SK-N-SH treated with all-trans-retinoic acid at 6 μM for 48 hours (cell line): ENCODE data around the gene PDGFA.

Experiments
- ATAC-seq: fragments of 200-7000 bp; cut with Tn5 transposase; 3 replicates; pipeline ENCODE4 v1.9.1; 2020; ENCODE audit warnings: mild to moderate bottlenecking, moderate library complexity
- BACH2 ChIP-seq: fragments of 250-450 bp; sonication (Bioruptor Pico); IDR thresholded peaks from 2 replicates; pipeline ENCODE4 v1.9.0; 2021; ENCODE audit warnings: mild to moderate bottlenecking, borderline replicate concordance
- CREB5 ChIP-seq: fragments of 250-450 bp; sonication (Bioruptor Pico); IDR thresholded peaks from 2 replicates; pipeline ENCODE4 v1.5.1; 2020; ENCODE audit warnings: low read depth, mild to moderate bottlenecking, moderate library complexity
- CSDC2 ChIP-seq: fragments of 250-450 bp; sonication (Bioruptor Pico); IDR thresholded peaks from 2 replicates; pipeline ENCODE4 v1.5.0; 2020; ENCODE audit warnings: mild to moderate bottlenecking, moderate library complexity
- CSRNP3 ChIP-seq: fragments of 250-450 bp; sonication (Bioruptor Pico); IDR thresholded peaks from 2 replicates; pipeline ENCODE4 v1.5.1; 2021; ENCODE audit warnings: mild to moderate bottlenecking, moderate library complexity
- GLIS3 ChIP-seq: fragments of 250-450 bp; sonication (Bioruptor Pico); IDR thresholded peaks from 2 replicates; pipeline ENCODE4 v1.5.0; 2020; ENCODE audit warnings: mild to moderate bottlenecking, moderate library complexity
- ISL1 ChIP-seq: fragments of 250-450 bp; sonication (Bioruptor Pico); IDR thresholded peaks from 2 replicates; pipeline ENCODE4 v2.1.2; 2022; ENCODE audit warnings: mild to moderate bottlenecking, moderate library complexity
- PATZ1 ChIP-seq: fragments of 250-450 bp; sonication (Bioruptor Pico); IDR thresholded peaks from 2 replicates; pipeline ENCODE4 v1.8.0; 2020; ENCODE audit warnings: mild to moderate bottlenecking, moderate library complexity, borderline replicate concordance
- POU6F1 ChIP-seq: fragments of 250-450 bp; sonication (Bioruptor Pico); IDR thresholded peaks from 2 replicates; pipeline ENCODE4 v1.8.0; 2021; ENCODE audit warnings: low read depth, mild to moderate bottlenecking, moderate library complexity, borderline replicate concordance
- RARB ChIP-seq: fragments of 250-450 bp; sonication (Bioruptor Pico); IDR thresholded peaks from 2 replicates; pipeline ENCODE4 v1.8.0; 2021; ENCODE audit warnings: mild to moderate bottlenecking, moderate library complexity
- SNAI2 ChIP-seq: fragments of 250-450 bp; sonication (Bioruptor Pico); IDR thresholded peaks from 2 replicates; pipeline ENCODE4 v1.5.0; 2020; ENCODE audit warnings: mild to moderate bottlenecking, moderate library complexity
- TCF4 ChIP-seq: fragments of 250-450 bp; sonication (Bioruptor Pico); IDR thresholded peaks from 2 replicates; pipeline ENCODE4 v1.8.0; 2021; ENCODE audit warnings: mild to moderate bottlenecking, moderate library complexity, borderline replicate concordance
- TSHZ2 ChIP-seq: fragments of 250-450 bp; sonication (Bioruptor Pico); IDR thresholded peaks from 2 replicates; pipeline ENCODE4 v1.5.0; 2020; ENCODE audit warnings: mild to moderate bottlenecking, moderate library complexity
- ZFP3 ChIP-seq: fragments of 250-450 bp; sonication (Bioruptor Pico); IDR thresholded peaks from 2 replicates; pipeline ENCODE4 v1.5.0; 2020; ENCODE audit warnings: mild to moderate bottlenecking, moderate library complexity
- ZNF565 ChIP-seq: fragments of 450-650 bp; formaldehyde crosslinking; conservative IDR thresholded peaks from 2 replicates; pipeline ENCODE4 v1.5.0; 2020; ENCODE audit warnings: low read depth, mild to moderate bottlenecking, moderate library complexity
- ZNF70 ChIP-seq: fragments of 450-650 bp; formaldehyde crosslinking; IDR thresholded peaks from 2 replicates; pipeline ENCODE4 v1.5.0; 2020; ENCODE audit warnings: mild to moderate bottlenecking, moderate library complexity
- ZNF8 ChIP-seq: fragments of 450-650 bp; formaldehyde crosslinking; IDR thresholded peaks from 2 replicates; pipeline ENCODE4 v1.5.0; 2020; ENCODE audit warnings: mild to moderate bottlenecking, moderate library complexity

PDGFA gene

GRCh38 chr7:461117-461452 lies 58.6 kb downstream of the PDGFA start:
- peak; percentile 99 for TF ChIP-seq ZFP3 (CRISPR knock-in tag)
- no peak for TF ChIP-seq CREB5 (CRISPR knock-in tag)
- ATAC-seq = no peak

- ATAC-seq = peak; percentile 32
- TF ChIP-seq PATZ1 (CRISPR knock-in tag) = no peak
- no peak for TF ChIP-seq CSRNP3 (CRISPR knock-in tag)
- TF ChIP-seq POU6F1 (CRISPR knock-in tag) = no peak
- TF ChIP-seq CSDC2 = no peak
These were observed 59.1 kb downstream of the PDGFA start for GRCh38 chr7:460374-461116.

- TF ChIP-seq ZNF70 (CRISPR knock-in tag) = no peak
- no peak for TF ChIP-seq TSHZ2
- no peak for TF ChIP-seq GLIS3 (CRISPR knock-in tag)
- TF ChIP-seq CSDC2 = no peak
- no peak for TF ChIP-seq CREB5 (CRISPR knock-in tag)
- TF ChIP-seq SNAI2 = no peak
- TF ChIP-seq ISL1 (CRISPR knock-in tag) = no peak
- no peak for TF ChIP-seq TCF4 (CRISPR knock-in tag)
- TF ChIP-seq PATZ1 (CRISPR knock-in tag) = no peak
- no peak for TF ChIP-seq ZNF565 (CRISPR knock-in tag)
- no peak for TF ChIP-seq ZNF8 (CRISPR knock-in tag)
- no peak for TF ChIP-seq RARB (CRISPR knock-in tag)
- no peak for TF ChIP-seq POU6F1 (CRISPR knock-in tag)
- no peak for TF ChIP-seq BACH2 (CRISPR knock-in tag)
- ATAC-seq = no peak
These were observed 59.9 kb downstream of the PDGFA start for GRCh38 chr7:459584-460373.
